Measurements from ENCODE around the gene SOX6. TPM values are rescaled to one million over a fixed set of nuclear protein-coding genes. Genes with fewer than 3 reads are reported as not detected.

Gene SOX6
- total RNA-seq, 2 donors from 2014 or later = 13.6 to 19.8 TPM

DNA sequence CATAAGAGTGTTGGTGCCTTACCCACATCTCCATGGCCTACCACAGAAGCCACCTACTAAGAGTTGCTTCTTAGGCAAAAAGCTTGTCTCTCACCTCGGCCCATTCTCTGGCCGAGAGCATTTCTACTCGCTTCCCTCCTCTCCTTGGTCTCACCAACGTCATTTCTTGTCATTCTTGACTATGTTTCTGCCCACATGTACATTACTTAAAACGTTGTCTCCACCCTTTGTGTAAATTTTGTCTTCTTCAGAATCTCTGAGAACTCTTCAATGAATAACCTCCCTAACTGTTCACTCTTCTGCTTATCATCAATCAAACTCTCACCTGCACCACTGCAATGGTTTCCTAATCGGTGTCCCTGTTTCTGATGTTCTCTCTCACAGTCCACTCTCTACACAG, 20.1 kb downstream of the SOX6 start:
- no peak for DNase-seq
- intact Hi-C loops (cut with DNase I) = no loop called here

DNA sequence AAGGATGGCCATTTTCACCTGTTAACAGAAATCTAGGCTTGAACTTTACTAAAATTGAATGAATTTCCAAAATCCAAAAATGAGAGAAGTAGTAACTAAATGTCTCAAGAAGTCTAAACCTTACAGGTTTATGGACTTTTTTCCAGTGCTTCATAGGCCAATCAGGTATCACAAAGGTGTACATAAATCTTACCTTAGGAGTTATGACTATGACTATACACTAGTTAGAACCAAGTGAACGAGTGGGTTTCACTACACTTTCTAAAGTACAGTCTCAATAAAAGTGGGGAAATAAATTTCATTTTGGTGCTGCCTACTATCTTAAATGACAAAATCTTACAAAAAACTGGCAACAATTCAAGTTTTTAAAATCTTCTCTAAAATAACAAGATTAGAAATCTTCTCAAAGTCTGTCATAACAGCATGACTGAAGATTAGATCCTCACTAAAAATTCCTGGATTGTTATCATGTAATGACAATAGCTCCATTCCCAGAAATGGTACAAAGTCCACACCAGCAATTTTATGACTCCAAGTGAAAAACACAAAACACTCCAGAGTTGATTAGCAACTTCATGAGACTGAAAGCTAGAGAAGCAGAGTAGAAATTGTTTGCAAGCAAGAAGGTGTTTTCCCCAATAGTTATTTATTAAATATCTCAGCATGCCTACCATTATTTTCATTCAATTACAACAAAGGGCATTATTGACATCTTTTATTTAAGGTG, 20.9 kb downstream of the SOX6 start:
- ATAC-seq (no peak), DNase-seq (no peak)
- intact Hi-C loops (cut with DNase I) = no loop called here

More for the DNA sequence above, 20.1 kb downstream of the SOX6 start:
- ATAC-seq = no peak

DNA sequence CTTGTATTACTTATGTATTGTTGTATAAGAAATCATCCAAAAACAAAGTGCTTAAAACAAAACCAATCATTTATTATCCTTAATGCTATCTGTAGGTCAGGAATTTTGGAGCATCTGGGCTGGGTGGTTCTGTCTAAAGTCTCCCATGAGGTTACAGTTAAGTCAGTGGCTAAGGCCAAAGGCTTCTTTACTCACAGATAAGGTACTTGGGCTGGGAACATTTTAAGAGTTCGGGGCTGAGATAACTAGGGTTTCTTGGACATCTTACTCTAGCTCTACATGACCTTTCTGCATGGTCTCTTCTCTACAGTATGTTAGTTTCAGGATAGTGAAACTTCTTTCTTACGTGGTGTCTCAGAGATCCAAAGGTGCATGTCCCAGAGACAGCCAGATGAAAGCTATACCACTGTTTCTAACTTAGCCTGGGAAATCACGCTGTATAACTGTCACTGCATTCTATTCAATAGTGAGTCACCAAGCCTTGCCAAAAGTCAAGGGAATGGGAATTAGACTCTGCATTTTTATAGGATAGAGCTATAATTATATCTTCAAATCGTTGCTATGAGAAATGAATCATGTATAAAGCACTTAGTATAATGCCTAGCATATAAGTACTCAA, 29.6 kb downstream of the SOX6 start:
- peak in 1 of 2 donors; percentile 23 for ATAC-seq
- intact Hi-C loops (cut with DNase I) = no loop called here
- DNase-seq = no peak

DNA sequence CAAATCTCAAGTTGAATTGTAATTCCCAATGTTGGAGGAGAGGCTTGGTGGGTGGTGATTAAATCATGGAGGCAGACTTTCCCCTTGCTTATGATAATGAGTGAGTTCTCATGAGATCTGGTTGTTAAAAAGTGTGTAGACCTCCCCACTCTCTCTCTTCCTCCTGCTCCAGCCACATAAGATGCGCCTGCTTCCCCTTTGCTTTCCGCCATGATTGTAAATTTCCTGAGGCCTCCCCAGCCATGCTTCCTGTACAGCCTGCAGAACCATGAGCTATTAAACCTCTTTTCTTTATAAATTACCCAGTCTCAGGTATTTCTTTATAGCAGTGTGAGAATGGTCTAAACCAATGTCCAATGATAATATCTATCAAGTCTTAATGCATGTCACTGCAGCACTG, 34.2 kb downstream of the SOX6 start:
- DNase-seq (no peak), ATAC-seq (no peak)
- intact Hi-C loops (cut with DNase I) = no loop called here

DNA sequence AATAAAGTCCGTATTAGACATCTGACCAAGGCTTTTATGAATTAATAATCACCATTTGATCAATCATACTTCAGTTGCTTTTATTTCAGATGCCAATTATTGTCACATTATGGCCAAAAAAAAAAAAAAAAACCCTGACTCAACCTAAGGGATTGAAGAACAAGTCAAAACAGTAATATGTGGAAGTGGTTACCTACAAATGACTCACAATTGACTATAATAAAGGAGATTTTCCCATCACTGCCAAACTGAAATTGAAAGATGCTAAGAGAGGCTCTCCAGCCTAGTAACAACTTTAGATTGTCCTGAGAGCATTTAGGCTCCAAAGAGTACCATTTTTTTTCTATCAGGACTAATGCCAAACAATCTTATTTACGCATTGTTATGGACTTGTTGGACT, 35.2 kb downstream of the SOX6 start:
- intact Hi-C loops (cut with DNase I) = no loop called here
- no peak for ATAC-seq
- no peak for DNase-seq

DNA sequence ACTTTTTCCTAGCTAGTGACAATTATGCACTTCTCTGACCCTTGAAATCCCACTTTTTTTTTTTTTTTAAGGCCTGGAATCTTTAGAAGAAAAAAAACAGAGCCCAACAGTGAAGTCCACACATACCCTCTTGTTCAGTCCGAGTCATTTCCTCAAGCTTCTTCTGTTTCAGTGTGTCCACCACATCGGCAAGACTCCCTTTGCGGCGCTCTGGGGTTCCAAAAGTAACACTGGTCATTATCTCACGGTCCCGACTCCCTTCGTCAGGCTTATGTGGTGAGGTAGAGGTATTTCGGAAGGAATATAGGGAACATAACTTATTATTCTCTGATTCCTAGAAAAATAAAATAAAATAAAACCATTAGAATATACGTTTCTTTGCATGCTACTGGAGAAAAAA, 38.0 kb downstream of the SOX6 start:
- intact Hi-C loops (cut with DNase I) = no loop called here
- ATAC-seq (no peak), DNase-seq (no peak)

DNA sequence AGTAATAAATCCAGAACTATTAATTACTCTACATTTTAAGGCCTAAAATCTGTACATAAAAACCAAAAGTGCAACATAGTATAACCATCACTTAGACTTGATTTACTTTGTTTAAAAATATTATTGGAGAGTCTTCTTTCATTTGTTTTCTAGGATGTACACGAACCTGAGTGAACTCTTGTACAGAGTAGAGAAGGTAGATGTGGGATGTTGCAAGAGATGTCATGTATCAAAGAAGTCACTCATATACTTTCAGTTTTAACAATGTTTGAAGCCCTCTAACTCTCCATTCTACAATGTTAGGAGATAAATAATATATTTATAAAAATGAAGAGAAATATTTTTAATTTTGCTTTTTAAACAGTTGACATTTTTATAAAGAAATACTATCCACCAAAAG, 38.6 kb downstream of the SOX6 start:
- DNase-seq (no peak), ATAC-seq (no peak)
- intact Hi-C loops (cut with DNase I) = no loop called here

DNA sequence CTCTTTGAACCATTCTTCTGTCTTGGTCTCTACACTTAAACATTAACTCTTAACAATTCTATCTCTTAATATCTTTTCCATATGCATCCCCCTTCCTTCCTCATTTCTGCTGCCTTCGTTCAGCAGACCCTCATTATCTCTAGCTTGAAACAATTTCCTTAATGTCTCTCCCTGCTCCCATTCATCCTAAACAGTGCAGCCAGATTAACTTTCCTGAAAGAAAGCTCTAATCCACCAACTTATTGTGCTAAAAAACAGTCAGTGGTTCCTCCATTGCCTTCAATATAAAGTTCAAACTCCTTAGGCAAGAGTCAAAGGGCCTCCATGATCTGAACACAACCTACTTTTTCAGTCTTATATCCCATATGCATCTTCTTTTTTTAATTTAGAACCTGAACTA, 42.5 kb downstream of the SOX6 start:
- no peak for ATAC-seq
- intact Hi-C loops (cut with DNase I) = no loop called here
- DNase-seq = no peak

DNA sequence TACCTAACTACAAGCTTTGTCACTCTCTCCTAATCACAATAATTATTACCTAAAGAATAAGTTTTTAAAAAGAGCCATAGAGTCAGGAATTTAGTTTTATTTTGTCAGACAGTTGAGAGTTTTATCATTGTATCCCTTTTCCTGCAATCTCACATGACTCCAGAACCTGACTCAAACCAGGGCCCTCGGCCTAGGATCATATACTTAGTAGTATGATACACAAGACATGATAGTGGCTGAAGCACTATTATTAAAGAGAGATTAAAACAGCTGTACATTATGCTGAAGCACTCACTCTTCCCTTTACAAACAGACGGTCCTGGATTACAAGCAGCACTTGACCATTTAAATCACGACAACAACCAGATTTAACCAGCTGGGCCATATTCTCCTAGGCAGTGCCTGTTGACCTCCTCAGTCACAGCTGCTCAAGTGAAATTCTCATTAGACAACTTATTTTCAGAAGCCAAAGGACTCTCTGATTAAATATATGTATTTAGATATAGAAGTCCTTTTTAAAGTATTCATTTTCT, 44.0 kb downstream of the SOX6 start:
- DNase-seq = no peak
- no peak for ATAC-seq
- intact Hi-C loops (cut with DNase I) = no loop called here

DNA sequence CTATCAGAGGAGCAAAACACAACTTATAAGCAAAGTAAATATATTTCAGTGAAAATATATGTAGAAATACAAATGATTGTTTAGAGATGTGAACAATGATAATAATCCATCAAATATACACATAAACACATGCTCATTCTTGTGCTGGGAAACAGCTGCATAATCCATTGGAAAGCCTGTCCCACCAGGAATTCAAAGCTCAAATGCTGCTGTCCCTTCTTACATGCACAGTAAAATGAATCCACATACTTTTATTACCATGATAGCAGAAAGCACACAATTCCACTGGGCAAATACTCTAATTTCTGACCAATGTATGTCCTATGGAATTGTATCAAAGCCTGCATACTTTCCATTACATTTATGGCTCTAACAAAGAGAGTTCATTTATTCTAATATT, 44.5 kb downstream of the SOX6 start:
- no peak for DNase-seq
- no peak for ATAC-seq
- intact Hi-C loops (cut with DNase I) = no loop called here

DNA sequence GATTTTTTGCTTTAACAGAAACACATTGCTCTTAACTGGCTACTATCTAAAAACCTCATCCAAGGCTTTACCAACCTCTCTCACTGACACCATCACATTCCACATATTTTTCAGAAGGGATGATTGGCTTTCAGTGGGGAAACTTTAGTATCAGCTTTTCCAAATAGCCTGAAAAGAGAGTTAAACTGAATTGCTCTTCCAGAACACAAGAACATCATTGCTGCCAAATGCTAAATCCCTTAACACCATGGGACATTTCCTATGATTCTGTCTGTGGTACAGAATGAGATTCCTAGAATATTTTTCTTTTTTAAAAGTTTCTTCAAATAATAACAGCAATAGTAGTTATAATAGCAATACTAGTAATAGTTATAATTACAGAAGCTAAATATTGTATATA, 45.4 kb downstream of the SOX6 start:
- intact Hi-C loops (cut with DNase I) = no loop called here
- no peak for DNase-seq
- no peak for ATAC-seq

DNA sequence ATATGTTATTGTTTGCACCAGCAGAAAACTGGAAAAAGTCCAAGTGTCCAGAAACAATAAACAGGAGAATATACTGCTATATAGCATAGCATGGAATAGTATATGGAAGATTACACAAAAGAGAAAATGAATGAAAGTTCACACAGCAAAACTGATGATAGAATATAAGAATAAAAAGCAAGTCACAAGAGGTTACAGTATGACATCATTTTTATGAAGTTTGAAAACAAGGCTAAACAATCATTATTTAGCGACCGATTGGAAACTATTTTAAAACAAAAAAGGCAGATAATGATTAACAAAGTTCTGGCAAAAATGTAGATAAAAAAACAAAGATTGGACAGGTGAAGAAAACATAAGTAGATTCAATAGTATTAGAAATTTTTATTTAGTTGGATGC, 47.1 kb downstream of the SOX6 start:
- DNase-seq (no peak), ATAC-seq (no peak)
- intact Hi-C loops (cut with DNase I) = no loop called here

DNA sequence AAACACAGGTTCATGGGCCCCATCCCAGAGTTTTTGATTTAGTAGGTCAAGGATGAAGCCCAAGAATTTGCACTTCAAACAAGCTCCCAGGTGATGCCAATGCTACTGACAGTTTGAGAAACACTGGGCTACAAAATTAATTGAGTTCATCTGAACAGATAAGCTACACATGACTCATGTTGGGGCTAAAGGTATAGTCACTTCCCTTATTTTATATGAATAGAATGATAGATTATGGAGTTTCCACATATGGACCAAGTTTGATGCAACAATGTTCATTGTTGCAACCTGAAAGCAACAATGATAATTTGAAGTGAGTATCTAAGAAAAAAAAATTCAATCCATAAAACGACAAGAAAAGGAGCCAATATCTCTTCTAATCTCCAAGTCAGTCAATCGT, 54.9 kb downstream of the SOX6 start:
- intact Hi-C loops (cut with DNase I) = no loop called here
- ATAC-seq = no peak
- DNase-seq = no peak

DNA sequence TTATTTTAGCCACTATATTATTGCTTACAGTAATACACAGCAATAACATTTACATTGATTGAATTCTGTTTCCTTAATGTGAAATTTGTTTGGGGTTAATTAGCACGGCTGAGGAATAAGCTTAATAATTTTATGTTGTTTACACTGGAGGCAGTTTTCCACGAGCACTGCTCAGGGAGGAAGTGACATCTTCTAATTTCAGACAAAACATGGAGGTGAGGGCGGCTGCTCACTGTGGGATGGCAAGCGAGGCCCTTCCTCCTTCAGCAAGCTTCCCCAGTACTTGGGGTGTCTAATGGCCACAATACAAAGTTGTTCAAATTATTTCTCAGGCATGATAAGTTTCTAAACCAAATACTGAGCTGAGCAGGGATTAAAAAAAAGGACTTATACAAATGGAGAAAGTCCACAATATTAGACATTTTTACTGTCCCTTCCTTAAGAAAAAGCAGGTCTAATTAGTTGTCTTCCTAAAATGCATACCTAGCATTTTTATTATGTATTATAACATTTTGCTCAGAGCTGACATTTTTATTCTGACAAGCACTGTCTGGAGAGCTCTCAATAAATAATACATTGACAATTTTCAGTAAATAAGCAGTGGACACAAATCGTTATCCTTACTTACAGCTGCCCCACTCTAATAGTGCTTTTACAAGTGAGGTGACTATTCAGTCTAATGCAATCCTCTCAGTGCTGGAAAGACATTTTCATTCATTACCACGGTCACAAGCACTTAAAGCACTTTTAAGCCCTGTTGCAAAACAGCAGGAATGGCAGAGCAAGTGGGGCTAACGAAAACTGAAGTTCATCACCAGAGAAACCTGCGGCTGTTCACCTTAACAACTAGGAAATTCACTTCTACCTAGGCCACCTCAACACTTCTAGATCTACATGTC, 56.2 kb downstream of the SOX6 start:
- intact Hi-C loops (cut with DNase I) = no loop called here
- ATAC-seq (no peak), DNase-seq (no peak)

DNA sequence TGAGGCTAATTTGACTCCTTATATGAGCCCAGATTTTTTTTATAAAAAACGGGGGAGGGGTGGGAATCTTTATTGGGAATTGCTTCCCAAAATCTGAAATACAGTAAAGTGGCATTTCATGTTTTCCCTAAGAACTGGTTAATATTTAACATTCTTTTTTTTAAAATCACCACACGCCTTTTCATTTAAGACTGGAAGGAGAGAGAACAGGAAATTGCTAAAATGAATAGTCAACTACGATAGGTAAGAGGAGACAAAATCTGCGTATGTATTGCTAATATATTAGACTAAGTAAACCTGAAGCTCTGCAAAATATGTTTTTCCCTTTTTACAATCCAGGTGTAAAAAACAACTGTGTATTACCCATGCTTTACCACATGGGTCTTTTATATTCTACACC, 57.0 kb downstream of the SOX6 start:
- ATAC-seq = no peak
- intact Hi-C loops (cut with DNase I) = no loop called here

DNA sequence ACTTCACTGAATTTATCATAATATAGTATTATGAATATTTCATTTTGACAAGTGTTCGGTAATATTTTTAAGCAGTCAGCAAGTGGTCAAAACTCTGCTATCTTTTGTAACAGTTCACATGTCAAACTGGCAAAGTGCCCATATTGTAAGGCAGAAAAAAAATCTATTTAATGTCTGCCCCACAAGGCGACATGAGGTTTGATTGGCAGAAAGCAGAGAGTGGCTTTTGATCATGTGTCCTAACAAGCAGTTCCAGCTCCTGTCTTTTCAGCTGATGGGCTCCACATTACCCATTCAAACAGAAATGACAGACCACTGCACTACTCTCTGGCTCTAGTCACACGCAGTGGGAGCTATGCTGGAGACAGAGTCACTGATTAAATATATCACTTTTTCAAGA, 59.0 kb downstream of the SOX6 start:
- intact Hi-C loops (cut with DNase I) = no loop called here
- DNase-seq (no peak), ATAC-seq (peak in 1 of 2 donors; percentile 33)

More for the DNA sequence above, 57.0 kb downstream of the SOX6 start:
- DNase-seq = no peak

DNA sequence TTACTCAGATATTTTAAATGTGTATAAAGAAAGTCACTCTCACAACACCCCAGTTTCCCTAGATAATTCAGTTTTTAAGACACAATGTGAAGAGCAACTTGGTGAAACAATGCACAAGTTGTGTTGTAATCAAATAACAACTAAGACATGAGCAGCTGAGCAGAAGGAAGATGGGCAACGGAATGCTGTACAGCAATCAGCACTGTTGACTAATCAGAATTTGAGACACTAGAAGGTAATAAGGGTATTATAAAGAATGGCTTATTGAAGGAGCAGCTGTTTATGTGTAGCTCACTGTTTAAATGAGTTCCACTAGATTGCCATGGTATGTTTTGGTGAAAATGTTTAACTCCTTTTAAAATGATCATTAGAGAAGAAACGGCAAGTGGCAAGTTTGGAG, 60.1 kb downstream of the SOX6 start:
- no peak for DNase-seq
- intact Hi-C loops (cut with DNase I) = no loop called here
- ATAC-seq = no peak

DNA sequence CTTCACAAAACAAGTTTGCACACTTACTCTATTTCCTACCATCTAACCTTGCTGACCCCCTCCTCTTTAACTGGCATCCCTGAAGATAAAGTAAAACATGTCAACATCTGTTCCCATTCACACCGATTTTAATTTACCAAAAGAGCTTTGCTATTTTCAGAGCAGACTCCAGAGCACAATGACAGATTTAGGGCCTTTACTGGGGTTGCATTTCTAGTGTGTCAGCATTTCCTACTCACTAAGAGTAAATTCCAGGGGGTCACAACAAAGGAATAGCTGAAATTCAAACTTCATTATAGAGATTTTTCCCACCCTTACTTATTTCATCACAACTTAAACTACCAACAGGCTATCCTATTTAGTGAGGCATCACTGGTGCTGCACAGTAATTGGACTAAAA, 60.8 kb downstream of the SOX6 start:
- ATAC-seq = no peak
- DNase-seq = no peak
- intact Hi-C loops (cut with DNase I) = no loop called here

DNA sequence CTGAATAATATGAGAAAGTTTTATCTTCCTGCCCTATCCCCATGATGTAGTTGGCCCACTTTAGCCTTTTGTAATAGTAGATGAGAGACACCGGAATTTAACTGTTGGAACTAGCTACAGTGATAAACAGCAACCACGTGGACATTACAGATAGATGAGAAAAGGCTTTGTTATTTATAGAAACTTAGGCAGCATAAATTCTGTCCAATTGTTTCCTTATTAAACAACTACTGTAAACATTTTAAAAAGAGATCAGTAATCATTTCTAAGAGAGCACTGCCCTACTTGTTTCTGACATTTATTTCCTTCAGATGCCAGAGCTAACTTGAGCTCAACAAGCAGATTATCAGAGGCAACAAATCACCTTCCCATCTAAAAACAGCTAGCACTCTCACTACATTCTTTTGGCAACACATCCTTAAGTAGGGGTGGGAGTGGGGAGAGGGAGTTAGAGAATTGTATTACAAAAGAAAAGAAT, 63.1 kb downstream of the SOX6 start:
- DNase-seq (no peak), ATAC-seq (peak; percentile 86 to 94)
- intact Hi-C loops (cut with DNase I) = no loop called here

Measured in left cardiac atrium (tissue), 4 donors.